AG09319 (cell line): ENCODE results near the gene HELLS.

ENCODE experiments used
- DNase-seq: peaks from one replicate; pipeline ENCODE4 v3.0.0-alpha.2; 2010; ENCODE audit warnings: low read depth; ENCODE audit errors: extremely low read depth
- CTCF ChIP-seq: IDR thresholded peaks from 2 replicates; pipeline ENCODE4 v1.5.1; 2011; ENCODE audit warnings: low read depth, mild to moderate bottlenecking, inconsistent platforms, low read length, moderate library complexity

The HELLS gene

GRCh38 chr10:94617389-94617944 is 71.9 kb downstream of the HELLS start:
- no peak for TF ChIP-seq CTCF
- DNase-seq = no peak

GRCh38 chr10:94622666-94623205 is 77.1 kb downstream of the HELLS start:
- no peak for DNase-seq
- no peak for TF ChIP-seq CTCF

- DNase-seq = no peak
- TF ChIP-seq CTCF = no peak
These were observed 78.0 kb downstream of the HELLS start for GRCh38 chr10:94623572-94623971.

- no peak for DNase-seq
- TF ChIP-seq CTCF = no peak
These were observed 80.9 kb downstream of the HELLS start for GRCh38 chr10:94626476-94626875.

GRCh38 chr10:94627511-94627910 is 81.9 kb downstream of the HELLS start:
- no peak for TF ChIP-seq CTCF
- no peak for DNase-seq

GRCh38 chr10:94630017-94630688 is 84.6 kb downstream of the HELLS start:
- DNase-seq = no peak
- TF ChIP-seq CTCF = peak; percentile 61

GRCh38 chr10:94631077-94631875 is 85.7 kb downstream of the HELLS start:
- TF ChIP-seq CTCF = no peak
- DNase-seq = no peak
